NCI-H2171 (cell line): ENCODE results near the gene SUPT20HL2.
"Not testable (repeated sequence)": the region's sequence is repeated elsewhere in the genome, so short reads cannot be mapped to it uniquely, and the experiment has no call there.

ENCODE experiments used
- DNase-seq: peaks from one replicate; lab custom pipeline; 2025; lab: John Stamatoyannopoulos, UW

Gene SUPT20HL2

DNA sequence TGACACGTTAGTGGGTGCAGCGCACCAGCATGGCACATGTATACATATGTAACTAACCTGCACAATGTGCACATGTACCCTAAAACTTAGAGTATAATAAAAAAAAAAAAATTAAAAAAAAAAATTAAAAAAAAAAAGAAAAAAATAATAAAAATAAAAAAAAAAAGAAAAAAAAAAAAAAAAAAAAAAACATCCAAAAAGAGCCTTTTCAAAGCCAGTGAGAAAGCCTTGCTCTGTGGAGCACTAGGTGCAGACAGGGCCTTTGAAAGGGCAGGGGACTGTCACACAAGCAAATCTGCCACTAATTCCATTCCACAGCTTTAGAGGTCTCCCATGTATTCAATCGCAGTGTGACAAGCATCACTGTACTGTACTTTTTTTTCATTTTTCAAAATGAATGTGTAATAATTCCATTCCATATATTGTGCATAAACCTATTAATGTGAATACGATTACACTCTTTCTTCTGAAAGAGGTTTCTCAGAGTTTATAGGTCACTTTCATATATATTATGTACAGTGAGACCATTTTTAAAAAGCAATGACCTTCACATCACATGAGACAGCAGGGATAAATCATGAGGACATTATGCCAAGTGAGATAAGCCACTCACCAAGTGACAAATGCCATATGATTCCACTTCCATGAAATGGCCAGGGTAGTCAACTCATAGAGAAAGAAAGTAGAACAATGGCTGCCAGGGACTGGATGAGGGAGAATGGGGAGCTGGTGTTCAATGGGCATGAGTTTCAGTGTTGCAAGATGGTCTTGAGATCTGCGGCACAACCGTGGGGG is 4.1 kb downstream of the SUPT20HL2 start:
- DNase-seq: not testable (repeated sequence)

GRCh38 chrX:24308803-24309202 is 5.1 kb downstream of the SUPT20HL2 start:
- DNase-seq: not testable (repeated sequence)

DNA sequence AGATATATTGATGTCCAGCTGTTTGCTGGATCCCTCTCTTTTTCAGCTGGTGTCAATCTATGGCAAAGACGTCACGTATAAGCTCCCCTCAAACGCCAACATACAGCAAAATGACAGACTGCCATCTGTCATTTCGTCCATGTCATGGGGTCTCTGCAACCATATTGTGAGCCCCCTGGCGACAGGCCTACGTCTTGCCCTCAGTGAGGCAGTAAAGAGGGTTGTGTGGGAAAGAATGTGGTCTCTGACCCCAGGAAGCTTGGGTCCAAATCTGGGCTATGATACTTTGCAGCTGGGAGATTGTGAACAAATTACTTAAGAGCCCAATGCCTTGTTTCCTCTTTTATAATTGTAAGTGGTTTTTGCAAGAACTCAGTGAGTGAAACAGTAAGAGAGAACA is 7.4 kb downstream of the SUPT20HL2 start:
- DNase-seq: no peak

DNA sequence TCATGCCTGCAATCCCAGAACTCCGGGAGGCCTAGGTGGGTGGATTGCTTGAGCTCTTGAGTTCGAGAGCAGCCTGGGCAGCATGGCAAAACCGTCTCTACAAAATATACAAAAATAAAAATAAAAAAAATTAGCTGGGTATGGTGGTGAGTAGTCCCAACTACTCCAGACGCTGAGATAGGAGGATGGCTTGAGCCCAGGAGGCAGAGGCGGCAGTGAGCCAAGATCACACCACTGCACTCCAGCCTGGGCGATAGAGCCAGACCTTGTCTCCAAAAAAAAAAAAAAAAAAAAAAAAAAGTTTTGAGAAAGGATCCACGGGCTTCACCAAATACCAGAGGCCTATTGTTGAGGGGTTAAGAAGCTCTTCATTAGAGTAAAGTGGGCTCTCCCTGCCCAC is 8.0 kb downstream of the SUPT20HL2 start:
- no peak for DNase-seq

DNA sequence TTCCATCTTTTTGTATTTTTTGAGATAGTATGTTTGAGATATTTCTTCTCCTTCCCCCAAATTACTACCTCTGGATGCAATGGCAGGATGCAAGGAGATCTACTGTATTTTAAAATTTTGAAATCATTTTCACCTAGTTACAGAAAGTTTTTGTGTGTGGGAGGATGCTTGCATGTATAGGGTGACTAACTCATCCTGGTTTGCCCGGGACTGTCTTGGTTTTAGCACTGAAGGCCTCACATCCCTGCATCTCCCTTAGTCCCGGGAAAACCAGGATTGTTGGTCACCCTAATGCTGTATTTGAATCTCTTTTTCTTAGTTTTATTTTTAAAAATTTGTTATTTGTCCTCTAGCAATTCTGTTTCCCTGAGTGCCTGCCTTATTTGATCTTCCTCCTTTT is 12.1 kb downstream of the SUPT20HL2 start:
- no peak for DNase-seq

GRCh38 chrX:24301060-24301459 is 12.8 kb downstream of the SUPT20HL2 start:
- no peak for DNase-seq

GRCh38 chrX:24298191-24298590 is 15.7 kb downstream of the SUPT20HL2 start:
- DNase-seq: no peak

DNA sequence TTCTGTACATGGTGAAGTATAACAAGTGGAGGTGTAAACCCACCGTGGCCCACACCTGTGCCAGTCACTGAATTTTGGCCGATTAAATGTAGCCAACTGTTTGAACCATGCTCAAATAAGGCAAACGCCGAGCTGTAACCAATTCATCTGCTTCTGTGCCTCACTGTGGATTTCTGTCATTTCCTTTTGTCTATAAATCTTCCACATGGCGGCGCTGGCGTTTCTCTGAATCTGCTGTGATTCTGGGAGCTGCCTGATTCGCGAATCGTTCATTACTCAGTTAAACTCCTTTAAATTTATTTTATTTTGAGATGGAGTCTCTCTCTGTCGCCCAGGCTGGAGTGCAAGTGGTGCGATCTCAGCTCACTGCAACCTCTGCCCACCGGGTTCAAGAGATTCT is 19.2 kb downstream of the SUPT20HL2 start:
- DNase-seq: no peak

DNA sequence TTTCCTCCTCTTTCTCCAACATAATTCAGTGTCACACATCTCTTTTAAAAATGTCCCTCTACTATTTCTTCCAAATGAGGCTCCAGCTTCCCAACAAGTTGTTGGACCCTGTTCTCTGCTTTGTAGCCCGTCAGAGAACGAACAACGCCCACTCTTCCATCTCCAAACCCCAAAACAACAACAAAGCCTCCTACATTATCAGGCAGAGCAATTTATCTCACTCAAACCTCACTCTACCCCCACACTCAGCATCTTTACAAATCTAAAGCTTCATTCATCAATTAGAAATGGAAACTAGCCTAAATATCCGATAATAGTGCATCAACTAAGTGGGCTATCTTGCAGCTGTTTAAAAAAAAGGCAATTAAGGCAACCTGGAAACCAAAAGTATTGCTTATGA is 20.5 kb downstream of the SUPT20HL2 start:
- no peak for DNase-seq

GRCh38 chrX:24292353-24292752 is 21.5 kb downstream of the SUPT20HL2 start:
- DNase-seq: no peak

- DNase-seq: no peak
Measured at GRCh38 chrX:24285082-24285481, 28.8 kb downstream of the SUPT20HL2 start.

DNA sequence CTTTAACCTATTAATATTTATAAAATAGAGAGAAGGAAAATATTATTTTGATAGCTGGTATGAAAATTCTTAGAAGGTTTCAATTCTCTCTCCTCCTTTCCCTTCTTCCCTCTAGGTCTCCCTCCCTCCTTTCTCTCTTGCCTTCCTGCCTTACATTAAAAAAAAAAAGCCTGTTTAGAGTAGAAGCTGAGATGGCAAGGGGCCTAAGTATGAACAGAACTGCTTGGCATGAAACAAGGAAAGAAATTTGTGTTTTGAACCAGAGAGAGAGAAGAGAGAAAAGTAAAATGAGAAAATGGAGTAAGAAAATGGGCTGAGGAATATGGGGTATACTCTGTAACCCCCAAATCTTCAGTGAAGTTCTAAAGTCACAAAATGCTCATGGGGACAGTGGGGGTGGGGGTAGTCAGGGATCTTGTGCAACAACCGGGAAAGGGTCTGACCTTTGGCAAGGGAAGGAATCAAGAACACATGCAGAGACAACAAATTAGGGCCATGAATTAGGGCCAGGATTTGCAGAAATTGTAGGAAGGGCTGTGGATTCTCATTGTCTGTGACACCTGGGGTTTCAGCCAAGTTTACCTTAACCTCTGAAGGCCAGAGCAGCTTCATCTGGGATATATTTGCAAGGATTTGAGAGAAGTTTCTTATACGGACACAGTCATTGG is 30.6 kb downstream of the SUPT20HL2 start:
- no peak for DNase-seq

GRCh38 chrX:24282381-24283126 is 31.3 kb downstream of the SUPT20HL2 start:
- no peak for DNase-seq

DNA sequence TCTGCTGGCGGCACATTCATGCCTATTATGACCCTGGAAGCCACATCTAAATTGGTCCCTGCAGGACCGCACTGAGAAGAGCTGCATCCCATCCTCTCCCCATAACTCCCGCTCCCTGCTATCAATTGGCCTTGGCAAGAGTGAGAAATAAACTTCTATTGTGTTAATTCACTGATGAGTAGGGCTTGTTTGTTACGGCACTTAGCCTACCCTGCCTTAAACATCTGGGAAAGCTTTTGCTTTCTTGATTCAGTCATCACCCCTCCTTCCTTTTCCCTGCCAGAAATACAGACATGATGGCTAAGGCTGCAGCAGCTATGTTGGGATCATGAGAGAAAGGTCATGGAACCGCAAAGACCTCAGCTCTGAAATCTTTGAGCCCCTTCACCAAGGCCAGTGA is 36.5 kb downstream of the SUPT20HL2 start:
- no peak for DNase-seq

- DNase-seq: no peak
Measured at GRCh38 chrX:24276015-24276414, 37.9 kb downstream of the SUPT20HL2 start.

- DNase-seq: no peak
Measured at GRCh38 chrX:24271262-24271661, 42.6 kb downstream of the SUPT20HL2 start.

DNA sequence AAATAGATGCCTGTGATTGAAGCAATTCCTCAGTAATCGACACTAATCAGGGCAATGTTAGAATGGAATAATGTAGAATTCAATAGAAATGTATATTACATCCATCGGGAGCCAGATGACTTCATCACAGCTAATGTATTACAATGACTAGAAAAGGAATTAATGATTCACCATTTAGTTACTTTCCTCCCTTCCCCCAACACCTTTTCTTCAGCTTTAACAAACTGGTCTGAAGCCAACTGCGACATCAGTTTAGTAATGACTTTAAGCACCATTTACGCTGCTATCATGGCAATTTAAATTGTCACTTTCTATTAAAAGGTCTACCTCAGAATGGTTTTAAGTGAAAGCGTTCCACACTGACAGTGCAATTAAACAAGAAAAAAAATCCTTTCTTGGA is 45.1 kb downstream of the SUPT20HL2 start:
- no peak for DNase-seq

DNA sequence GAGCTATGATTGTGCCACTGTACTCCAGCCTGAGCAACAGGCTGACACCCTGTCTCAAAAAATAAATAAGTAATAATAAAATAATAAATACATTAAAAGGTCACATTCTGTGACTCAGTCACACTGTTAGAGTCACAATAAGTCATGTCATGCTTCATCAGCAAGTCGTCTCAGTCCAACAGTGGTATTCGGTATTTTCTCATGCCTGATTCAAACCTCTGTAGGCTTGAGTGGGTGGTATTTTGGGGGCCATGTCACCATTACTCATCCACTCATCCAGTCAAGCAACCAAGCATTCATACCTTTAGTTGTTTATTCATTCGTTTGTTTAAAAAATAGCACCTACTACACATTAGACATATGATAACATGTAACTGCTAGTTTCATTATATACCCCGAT is 46.9 kb downstream of the SUPT20HL2 start:
- no peak for DNase-seq

DNA sequence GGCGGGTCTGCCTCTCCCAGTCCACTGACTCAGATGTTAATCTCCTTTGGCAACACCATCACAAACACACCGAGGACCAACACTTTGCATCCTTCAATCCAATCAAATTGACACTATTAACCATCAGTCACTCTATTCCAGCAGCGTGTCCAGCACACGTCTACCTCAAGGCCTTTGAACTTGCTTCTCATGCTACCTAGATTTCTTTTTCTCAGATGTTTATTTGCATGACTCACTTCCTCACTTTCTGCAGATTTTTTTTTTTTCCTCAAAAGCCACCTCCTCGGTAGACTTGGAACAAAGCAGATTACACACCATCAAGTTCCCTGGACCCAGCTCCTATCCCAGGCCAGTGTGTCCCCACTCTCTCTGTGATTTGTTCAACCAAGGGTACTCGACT is 49.5 kb downstream of the SUPT20HL2 start:
- no peak for DNase-seq

DNA sequence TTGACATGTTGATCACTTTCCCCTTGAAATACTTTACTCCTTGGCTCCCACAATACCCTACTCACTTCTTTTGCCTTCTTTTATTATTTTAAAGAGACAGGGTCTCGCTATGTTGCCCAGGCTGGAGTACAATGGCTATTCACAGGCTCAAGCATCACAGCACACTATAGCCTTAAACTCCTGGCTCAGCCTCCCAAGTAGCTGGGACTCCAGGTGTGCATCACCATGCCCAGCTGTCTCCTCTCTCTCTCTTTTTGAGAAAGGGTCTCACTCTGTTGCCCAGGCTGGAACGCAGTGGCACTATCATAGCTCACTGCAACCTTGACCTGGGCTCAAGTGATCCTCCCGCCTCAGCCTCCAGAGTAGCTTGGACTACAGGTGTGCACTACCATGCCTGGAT is 51.6 kb downstream of the SUPT20HL2 start:
- DNase-seq: no peak
